H9 (cell line): ENCODE results near the gene ZFAND3. TPM values are rescaled to one million over a fixed set of nuclear protein-coding genes. Genes with fewer than 3 reads are reported as not detected.

Experiments used
- DNase-seq: peaks from one replicate; pipeline ENCODE4 v3.0.0-alpha.2; 2017
- H2AFZ ChIP-seq: one replicate; pipeline ENCODE4 v1.6.1; 2013; ENCODE audit warnings: mild to moderate bottlenecking, low read length, control low read depth, moderate library complexity
- H2AK5ac ChIP-seq: 2 replicates; pipeline ENCODE4 v1.6.1; 2013; ENCODE audit warnings: low read length, control low read depth, mixed read lengths; ENCODE audit not compliant: insufficient read length
- H2BK120ac ChIP-seq: one replicate; pipeline ENCODE4 v1.6.1; 2013; ENCODE audit warnings: low read depth, mild to moderate bottlenecking, low read length, control low read depth, inconsistent platforms; ENCODE audit not compliant: poor library complexity, severe bottlenecking
- H2BK12ac ChIP-seq: 2 replicates; pipeline ENCODE4 v1.6.1; 2013; ENCODE audit warnings: low read length, control low read depth, mixed read lengths, low read depth; ENCODE audit not compliant: insufficient read length
- H2BK15ac ChIP-seq: 2 replicates; pipeline ENCODE4 v1.6.1; 2013; ENCODE audit warnings: low read depth, low read length, control low read depth
- H2BK20ac ChIP-seq: one replicate; pipeline ENCODE4 v1.6.1; 2013; ENCODE audit warnings: low read depth, mild to moderate bottlenecking, low read length, control low read depth, inconsistent platforms; ENCODE audit not compliant: poor library complexity, severe bottlenecking
- H2BK5ac ChIP-seq: 2 replicates; pipeline ENCODE4 v1.6.1; 2013; ENCODE audit warnings: low read length, control low read depth, mixed read lengths; ENCODE audit not compliant: insufficient read length
- H3K14ac ChIP-seq: 2 replicates; pipeline ENCODE4 v1.6.1; 2013; ENCODE audit warnings: low read length, control low read depth; ENCODE audit not compliant: insufficient read depth
- H3K18ac ChIP-seq: 2 replicates; pipeline ENCODE4 v1.6.1; 2013; ENCODE audit warnings: low read depth, mild to moderate bottlenecking, mixed read lengths, low read length, control low read depth; ENCODE audit not compliant: insufficient read length
- H3K23ac ChIP-seq: 2 replicates; pipeline ENCODE4 v1.6.1; 2013; ENCODE audit warnings: low read length, control low read depth, mixed read lengths, low read depth; ENCODE audit not compliant: insufficient read length
- H3K23me2 ChIP-seq: 2 replicates; pipeline ENCODE4 v1.6.1; 2013; ENCODE audit warnings: low read depth, mild to moderate bottlenecking, mixed read lengths, low read length, control low read depth; ENCODE audit not compliant: insufficient read length, poor library complexity, severe bottlenecking
- H3K27ac ChIP-seq: 2 replicates; pipeline ENCODE4 v1.5.1; 2013; ENCODE audit warnings: low read length, control low read depth, mixed read lengths, low read depth; ENCODE audit not compliant: insufficient read length
- H3K27me3 ChIP-seq: 2 replicates; pipeline ENCODE4 v1.6.1; 2013; ENCODE audit warnings: low read length, control low read depth, inconsistent platforms; ENCODE audit not compliant: insufficient read depth
- H3K4ac ChIP-seq: 2 replicates; pipeline ENCODE4 v1.6.1; 2013; ENCODE audit warnings: low read depth, mild to moderate bottlenecking, control low read depth, inconsistent platforms, low read length, moderate library complexity
- H3K4me1 ChIP-seq: 2 replicates; pipeline ENCODE4 v1.6.1; 2013; ENCODE audit warnings: low read length, control low read depth, inconsistent platforms; ENCODE audit not compliant: insufficient read depth
- H3K4me2 ChIP-seq: 2 replicates; pipeline ENCODE4 v1.6.1; 2013; ENCODE audit warnings: low read length, control low read depth, mixed read lengths; ENCODE audit not compliant: insufficient read length, insufficient read depth
- H3K56ac ChIP-seq: 2 replicates; pipeline ENCODE4 v1.6.1; 2013; ENCODE audit warnings: low read depth, mild to moderate bottlenecking, mixed read lengths, low read length, control low read depth; ENCODE audit not compliant: insufficient read length
- H3K79me1 ChIP-seq: 2 replicates; pipeline ENCODE4 v1.6.1; 2013; ENCODE audit warnings: low read depth, mild to moderate bottlenecking, moderate library complexity, low read length, control low read depth, inconsistent platforms; ENCODE audit not compliant: insufficient read depth, poor library complexity, severe bottlenecking
- H3K79me2 ChIP-seq: 2 replicates; pipeline ENCODE4 v1.6.1; 2013; ENCODE audit warnings: low read length, control low read depth, inconsistent platforms; ENCODE audit not compliant: insufficient read depth
- H3K9ac ChIP-seq: 2 replicates; pipeline ENCODE4 v1.6.1; 2013; ENCODE audit warnings: low read length, control low read depth, mixed read lengths; ENCODE audit not compliant: insufficient read length; ENCODE audit errors: extremely low read depth
- H3K9me3 ChIP-seq: one replicate; pipeline ENCODE4 v1.6.1; 2013; ENCODE audit warnings: low read depth, low read length, inconsistent platforms; ENCODE audit not compliant: control insufficient read depth
- H3T11ph ChIP-seq: one replicate; pipeline ENCODE4 v1.6.1; 2013; ENCODE audit warnings: mild to moderate bottlenecking, low read length, control low read depth, inconsistent platforms
- H4K20me1 ChIP-seq: one replicate; pipeline ENCODE4 v1.6.1; 2013; ENCODE audit not compliant: control insufficient read depth, insufficient read length, insufficient read depth
- H4K5ac ChIP-seq: 2 replicates; pipeline ENCODE4 v1.6.1; 2013; ENCODE audit warnings: low read depth, mild to moderate bottlenecking, mixed read lengths, low read length, control low read depth; ENCODE audit not compliant: insufficient read length
- H4K8ac ChIP-seq: replicated peaks from 2 replicates; pipeline ENCODE4 v1.6.1; 2013; ENCODE audit warnings: low read length, control low read depth, mixed read lengths, low read depth; ENCODE audit not compliant: insufficient read length
- H4K91ac ChIP-seq: 2 replicates; pipeline ENCODE4 v1.6.1; 2013; ENCODE audit warnings: low read depth, mild to moderate bottlenecking, moderate library complexity, mixed read lengths, low read length, control low read depth; ENCODE audit not compliant: insufficient read length
- H3K27ac Mint-ChIP-seq, 3 experiments: 2 replicates in 2 of 3; 3 replicates in 1 of 3; pipeline ENCODE4 v1.8.0; 2020 to 2021; ENCODE audit warnings: mixed read lengths in 3 of 3, mild to moderate bottlenecking in 1 of 3, moderate library complexity in 1 of 3
- H3K27me3 Mint-ChIP-seq: 2 replicates; pipeline ENCODE4 v1.8.0; 2021; ENCODE audit warnings: low read depth, mild to moderate bottlenecking, moderate library complexity, mixed read lengths
- H3K36me3 Mint-ChIP-seq, 3 experiments: 2 replicates in 2 of 3; 3 replicates in 1 of 3; pipeline ENCODE4 v1.8.0; 2020 to 2021; ENCODE audit warnings: low read depth in 3 of 3, mixed read lengths in 3 of 3; ENCODE audit not compliant: insufficient read depth in 1 of 3
- H3K4me1 Mint-ChIP-seq, 2 experiments: 2 replicates each; pipeline ENCODE4 v1.8.0; 2020; ENCODE audit warnings: mixed read lengths in 2 of 2
- H3K4me3 Mint-ChIP-seq, 2 experiments: 2 replicates in 1 of 2; 3 replicates in 1 of 2; pipeline ENCODE4 v1.8.0; 2020 to 2021; ENCODE audit warnings: mild to moderate bottlenecking in 2 of 2, mixed read lengths in 2 of 2, moderate library complexity in 1 of 2
- H3K9me3 Mint-ChIP-seq, 2 experiments: 2 replicates in 1 of 2; 3 replicates in 1 of 2; pipeline ENCODE4 v1.8.0; 2020; ENCODE audit warnings: mild to moderate bottlenecking in 2 of 2, mixed read lengths in 2 of 2, moderate library complexity in 1 of 2
- CTCF ChIP-seq: fragments of 200-600 bp; sonication (generic); conservative IDR thresholded peaks from 3 replicates; pipeline ENCODE4 v1.8.0; 2021; ENCODE audit warnings: antibody characterized with exemption, mild to moderate bottlenecking
- WGBS: extraction: QIAGEN DNeasy Blood & Tissue Kit; methylation state at CpG from one replicate; pipeline ENCODE4 v1.1.7; 2013; ENCODE audit warnings: missing lambda C conversion rate, low lambda C conversion rate, mixed read lengths; ENCODE audit not compliant: insufficient read length; ENCODE audit errors: extremely low coverage; 5-methylcytosine and 5-hydroxymethylcytosine counted together
- total RNA-seq: library from RNA; stranded (reverse); gene quantifications from 2 replicates; pipeline ENCODE4 v1.2.1, GENCODE V29; 2021

The ZFAND3 gene
- total RNA-seq, 1 experiment from 2014 or later: 57.7 TPM

GRCh38 chr6:38150021-38150420, 330.5 kb downstream of the ZFAND3 start:
- H2BK20ac ChIP-seq: no peak overlapping the region
- H3K56ac ChIP-seq: no peak overlapping the region
- H3K36me3 Mint-ChIP-seq: peaks cover 0 to 7% (median 0%) of the 10 kb centered on the region in 3 experiments; a peak in 2 of 7 replicates
- H3K4me1 Mint-ChIP-seq: peaks cover 28 to 47% of the 10 kb centered on the region in 2 experiments
- H3K4me2 ChIP-seq: no peak overlapping the region
- H3K4me1 ChIP-seq: no peaks in the 10 kb centered on the region
- no peak overlapping the region for H3K4ac ChIP-seq
- H3T11ph ChIP-seq: no peak overlapping the region
- H2BK12ac ChIP-seq: no peak overlapping the region
- no peak overlapping the region for H3K14ac ChIP-seq
- H3K18ac ChIP-seq: no peak overlapping the region
- no peak overlapping the region for H2BK5ac ChIP-seq
- H4K20me1 ChIP-seq: no peaks in the 10 kb centered on the region
- no peaks in the 10 kb centered on the region for H3K27me3 ChIP-seq
- no peak overlapping the region for H4K91ac ChIP-seq
- H3K27me3 Mint-ChIP-seq: no peaks in the 10 kb centered on the region
- H3K9me3 Mint-ChIP-seq: no peaks in the 10 kb centered on the region
- no peak overlapping the region for H3K27ac Mint-ChIP-seq
- no peaks in the 10 kb centered on the region for H3K9me3 ChIP-seq
- H2AK5ac ChIP-seq: no peak overlapping the region
- H2BK15ac ChIP-seq: no peak overlapping the region
- no peak overlapping the region for H4K8ac ChIP-seq
- no peaks in the 10 kb centered on the region for H3K23me2 ChIP-seq
- no peak overlapping the region for H2BK120ac ChIP-seq
- DNase-seq: no peak
- no peak overlapping the region for H3K23ac ChIP-seq
- H3K79me2 ChIP-seq: no peaks in the 10 kb centered on the region
- TF ChIP-seq CTCF: no peak
- no peaks in the 10 kb centered on the region for H3K79me1 ChIP-seq
- H3K27ac ChIP-seq: no peak overlapping the region
- WGBS: no CpG with 5 or more reads among the region's 3 CpGs
- no peak overlapping the region for H3K4me3 Mint-ChIP-seq
- H2AFZ ChIP-seq: no peak overlapping the region
- H3K9ac ChIP-seq: no peak overlapping the region
- H4K5ac ChIP-seq: no peak overlapping the region
